GM21367 (cell line): Measurements from ENCODE around the gene ATP5PB.

Experiments used
- ATAC-seq: cut with Tn5 transposase; IDR thresholded peaks from one replicate; pipeline ENCODE4 v1.9.1; 2021; ENCODE audit not compliant: unreplicated experiment

ATP5PB gene

DNA sequence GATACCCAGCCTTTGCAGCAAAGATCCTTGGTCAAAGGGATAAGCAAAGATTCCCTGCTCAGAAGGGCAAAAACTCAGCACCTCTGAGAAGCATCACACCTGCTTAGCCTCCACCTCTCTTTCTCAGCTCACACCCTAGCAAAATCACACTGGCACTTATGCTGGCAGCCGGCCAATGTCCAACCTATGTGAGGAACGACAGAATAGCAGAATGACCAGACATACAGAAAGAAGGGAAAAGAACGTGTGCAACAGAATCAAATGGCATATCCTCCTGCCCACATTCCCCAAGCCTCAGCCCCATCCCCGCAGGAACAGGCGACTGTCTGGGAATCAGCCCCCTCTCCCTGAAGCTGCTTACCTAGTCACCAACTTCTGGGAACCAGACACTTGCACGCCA lies 54.8 kb downstream of the ATP5PB start:
- ATAC-seq: no peak

DNA sequence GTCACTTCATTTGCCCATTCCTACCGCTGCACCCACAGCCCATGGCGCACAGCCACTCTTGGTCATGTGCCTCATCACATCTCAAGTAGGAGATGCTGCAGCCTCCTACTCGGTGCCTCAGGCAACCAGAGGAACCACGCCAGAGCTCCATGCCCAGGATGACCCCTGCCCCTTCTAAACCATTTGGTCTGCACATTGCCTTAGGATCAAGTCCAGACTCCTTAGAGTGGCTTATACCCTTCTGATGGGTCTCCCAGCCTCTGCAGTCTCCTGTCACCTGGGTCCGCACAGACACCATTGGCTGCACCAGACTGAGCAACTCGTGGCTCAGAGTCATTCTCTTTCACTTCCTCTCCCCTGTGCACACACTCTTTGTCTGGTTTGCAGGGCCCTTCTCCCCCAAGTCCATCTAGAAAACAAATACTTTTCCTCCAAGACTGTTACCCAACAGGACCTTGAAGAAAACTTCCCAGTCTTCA lies 56.4 kb downstream of the ATP5PB start:
- ATAC-seq: peak; percentile 55

DNA sequence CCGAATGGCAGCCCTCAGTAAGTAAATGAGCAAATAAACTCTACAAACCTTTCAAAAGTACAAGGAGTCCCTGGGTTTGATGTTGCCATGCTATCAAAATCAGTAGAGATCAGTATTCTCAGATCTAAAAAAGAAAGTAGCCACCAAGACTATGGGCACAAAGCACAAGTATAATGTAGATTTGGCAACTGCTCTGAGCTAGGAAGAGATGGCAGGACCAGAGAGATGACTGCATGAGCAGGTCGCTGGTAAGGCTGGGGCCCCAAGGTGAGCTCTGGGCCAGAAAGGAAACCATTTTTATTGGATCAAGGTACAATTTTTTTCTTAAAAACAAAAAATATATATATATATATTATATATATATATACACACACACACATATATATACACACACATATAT lies 57.3 kb downstream of the ATP5PB start:
- ATAC-seq: no peak

DNA sequence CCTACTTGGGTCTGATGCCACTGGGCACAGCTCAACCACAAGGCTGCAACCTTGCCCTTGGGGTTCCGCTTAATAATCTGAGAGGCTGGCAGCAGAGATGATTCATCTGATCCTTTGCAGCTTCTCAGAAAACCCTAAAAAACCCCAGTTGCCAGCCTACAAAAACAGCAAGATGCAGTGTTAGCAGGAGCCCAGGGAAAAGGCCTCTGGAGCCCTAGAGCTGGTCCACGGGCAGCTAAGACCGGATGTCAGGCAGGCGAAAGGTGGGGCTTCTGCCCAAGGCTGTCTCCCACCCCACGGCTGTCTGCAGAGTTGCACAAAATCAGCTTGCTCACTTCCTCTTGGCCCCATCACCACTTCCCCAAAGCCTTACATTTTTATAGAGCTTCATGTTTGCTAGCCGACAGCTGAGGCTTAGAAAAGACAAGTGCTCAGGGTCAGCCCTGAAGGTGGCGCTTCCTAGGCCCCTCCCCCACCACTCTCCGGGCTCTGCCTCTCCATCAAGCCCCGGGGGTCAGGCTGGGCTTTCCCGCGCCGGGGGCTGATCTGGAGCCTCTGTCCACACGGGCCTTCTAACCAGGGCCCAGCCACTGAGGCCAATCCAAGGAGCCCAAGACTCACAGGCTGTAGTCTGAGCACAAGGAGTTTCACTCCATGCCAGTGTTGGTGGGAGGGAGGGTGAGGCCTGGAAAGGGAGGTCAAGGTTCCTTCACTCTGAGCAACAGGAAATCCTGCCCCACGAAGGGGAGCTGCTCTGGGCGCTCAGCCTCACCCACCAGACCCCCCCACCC lies 58.3 kb downstream of the ATP5PB start:
- peak; percentile 28 for ATAC-seq

DNA sequence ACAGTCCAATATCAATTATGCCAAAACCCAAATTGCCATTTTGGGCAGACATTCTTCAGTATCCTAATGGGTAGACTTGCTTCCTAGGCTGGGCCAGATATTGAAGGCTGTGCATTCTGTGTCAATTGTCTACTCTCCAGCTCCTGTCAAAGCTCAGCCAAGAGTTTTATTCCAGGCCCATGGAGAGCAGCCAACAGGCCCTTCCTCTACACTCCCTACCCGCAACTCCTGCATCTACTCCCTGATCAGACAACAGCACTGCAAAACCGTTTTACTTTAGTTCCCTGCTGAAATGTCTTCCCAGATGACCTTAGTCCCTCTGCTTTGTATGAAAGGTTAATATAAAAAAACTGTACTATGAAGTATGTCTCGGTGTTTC lies 60.7 kb downstream of the ATP5PB start:
- no peak for ATAC-seq

DNA sequence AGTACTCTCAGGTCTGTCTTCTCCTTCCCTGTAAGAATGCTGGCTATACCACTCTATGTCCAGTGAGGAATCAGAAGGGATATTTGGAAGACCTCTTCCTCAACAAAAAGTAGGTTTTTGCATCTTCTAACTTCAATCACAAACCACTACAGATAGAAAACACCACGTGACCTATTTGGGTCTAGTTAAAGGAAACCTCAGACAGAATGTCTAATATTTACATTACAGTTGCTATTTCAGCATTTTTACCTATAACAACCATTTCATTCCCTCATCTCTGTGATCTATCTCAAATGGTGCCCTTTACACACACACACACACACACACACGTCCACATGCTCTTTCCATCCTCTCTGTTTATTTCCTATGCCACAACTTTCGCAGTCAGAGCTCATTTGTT lies 62.1 kb downstream of the ATP5PB start:
- ATAC-seq: no peak
